ENCODE data around the gene CEBPE. TPM values are rescaled to one million over a fixed set of nuclear protein-coding genes. Genes with fewer than 3 reads are reported as not detected.

Gene CEBPE
- total and polyA plus RNA-seq, 2 donors (not counting 3 experiments of a cell fraction or from before 2014, with no cell fraction given), result not detected

- no peak overlapping the region for H2AFZ ChIP-seq (ENCODE audit: low read depth, low read length)
- intact Hi-C loops (cut with micrococcal nuclease), result no loop called here
- peaks cover 26% of the 10 kb centered on the region for H3K4me1 ChIP-seq (ENCODE audit: control insufficient read depth, extremely low read depth, insufficient read depth, low read length)
- peak overlapping the region; percentile 95 for H3K4me2 ChIP-seq (ENCODE audit: insufficient read depth, low read length)
- peaks cover 4% of the 10 kb centered on the region for H4K20me1 ChIP-seq (replicated peaks; ENCODE audit: control insufficient read depth, extremely low read depth, insufficient read depth, low read length)
- H3K9me1 ChIP-seq (replicated peaks; ENCODE audit: control insufficient read depth, extremely low read depth, insufficient read depth, low read length), result no peaks in the 10 kb centered on the region
- DNase-seq (ENCODE audit: low read depth, low spot score) (no peak), FAIRE-seq (peak; percentile 18)
- ChIA-PET CTCF (interaction anchor here (1.0 to 3.2 kb wide), 13 partner anchors 8 to 88 kb away, joined by 3 to 21 read pairs (median 6); partner anchors contain the start of genes ACIN1 and C14orf119), POLR2A (interaction anchor here (1.3 to 1.5 kb wide), 2 partner anchors 8 to 13 kb away, joined by 3 to 8 read pairs; no protein-coding TSS in a partner anchor)
- dilution Hi-C loops (cut with MboI; ENCODE audit: extremely low pct_ligation_motif_present, low sequenced_read_pairs), result no loop called here
- peaks cover 52% of the 10 kb centered on the region for H3K79me2 ChIP-seq (ENCODE audit: control insufficient read depth, insufficient read depth, low read length)
- no peaks in the 10 kb centered on the region for H3K27me3 ChIP-seq (ENCODE audit: control insufficient read depth in 2 of 2, insufficient read depth in 2 of 2, low read length in 2 of 2)
- H3K9me3 ChIP-seq (replicated peaks; ENCODE audit: control insufficient read depth, insufficient read depth, low read length), result no peaks in the 10 kb centered on the region
- H3K36me3 ChIP-seq (ENCODE audit: control insufficient read depth in 2 of 2, extremely low read depth in 1 of 2, insufficient read depth in 2 of 2, low read length in 2 of 2), result peaks cover 32% of the 10 kb centered on the region in 2 experiments
- peak overlapping the region; percentile 79 for H3K27ac ChIP-seq (ENCODE audit: insufficient read depth, low read depth, low read length)
- no peak for TF ChIP-seq MAX (IDR thresholded peaks at IDR 0.05; ENCODE audit: insufficient read depth, insufficient read length)
- peak overlapping the region; percentile 49 to 94 (median 88) for H3K4me3 ChIP-seq (replicated peaks in 1 of 3; ENCODE audit: insufficient read depth in 1 of 3, low read depth in 1 of 3, low read length in 3 of 3)
- H3K9ac ChIP-seq (replicated peaks; ENCODE audit: extremely low read depth, insufficient read depth, low read length), result peak overlapping the region; percentile 92
- BruUV-seq (replicated peaks), result no TSS peak
Measured at GRCh38 chr14:23070262-23071129, 48.6 kb downstream of the CEBPE start.

DNA sequence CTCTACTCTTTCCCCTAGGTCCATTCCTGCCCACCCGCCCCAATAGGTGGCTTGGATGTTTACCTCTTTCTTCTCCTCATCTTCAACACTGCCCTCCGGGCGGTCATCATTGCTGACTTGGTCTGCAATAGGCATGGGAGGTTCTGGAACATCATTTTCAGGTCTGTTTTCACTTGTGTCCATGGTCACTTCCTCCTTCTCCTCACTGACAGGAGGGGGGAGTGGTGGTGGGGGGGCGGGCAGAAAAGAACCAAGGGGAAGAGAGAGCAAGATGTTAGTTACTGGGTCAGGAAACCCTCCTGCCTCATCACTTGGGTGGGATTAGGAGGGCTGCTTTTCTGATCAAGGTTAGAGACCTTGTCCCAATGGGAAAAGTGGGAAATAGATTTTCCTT lies 49.6 kb downstream of the CEBPE start:
- Histone ChIP-seq H3K27me3 (ENCODE audit: control insufficient read depth in 2 of 2, insufficient read depth in 2 of 2, low read length in 2 of 2) (no peaks in the 10 kb centered on the region), H3K9ac (replicated peaks; ENCODE audit: extremely low read depth, insufficient read depth, low read length) (peak overlapping the region; percentile 18), H3K9me3 (replicated peaks; ENCODE audit: control insufficient read depth, insufficient read depth, low read length) (no peaks in the 10 kb centered on the region), H2AFZ (ENCODE audit: low read depth, low read length) (no peak overlapping the region), H3K36me3 (ENCODE audit: control insufficient read depth in 2 of 2, extremely low read depth in 1 of 2, insufficient read depth in 2 of 2, low read length in 2 of 2) (peaks cover 30 to 32% of the 10 kb centered on the region in 2 experiments), H3K4me3 (replicated peaks in 1 of 3; ENCODE audit: insufficient read depth in 1 of 3, low read depth in 1 of 3, low read length in 3 of 3) (no peak overlapping the region), H3K79me2 (ENCODE audit: control insufficient read depth, insufficient read depth, low read length) (peaks cover 54% of the 10 kb centered on the region), H3K9me1 (replicated peaks; ENCODE audit: control insufficient read depth, extremely low read depth, insufficient read depth, low read length) (no peaks in the 10 kb centered on the region), H3K27ac (ENCODE audit: insufficient read depth, low read depth, low read length) (peak overlapping the region; percentile 35), H4K20me1 (replicated peaks; ENCODE audit: control insufficient read depth, extremely low read depth, insufficient read depth, low read length) (peaks cover 4% of the 10 kb centered on the region), H3K4me1 (ENCODE audit: control insufficient read depth, extremely low read depth, insufficient read depth, low read length) (peaks cover 26% of the 10 kb centered on the region), H3K4me2 (ENCODE audit: insufficient read depth, low read length) (peak overlapping the region; percentile 23)
- dilution Hi-C loops (cut with MboI; ENCODE audit: extremely low pct_ligation_motif_present, low sequenced_read_pairs), result loop anchor here (10.0 kb wide), 1 partner anchor 85 kb away; the partner anchor contains the start of gene AJUBA
- no TSS peak for BruUV-seq (replicated peaks)
- no peak for TF ChIP-seq MYC (IDR thresholded peaks at IDR 0.05; ENCODE audit: low read depth, low read length)
- no peak for TF ChIP-seq JUN (IDR thresholded peaks at IDR 0.05; ENCODE audit: borderline replicate concordance, insufficient read depth, insufficient read length, low read depth)
- no peak for FAIRE-seq
- CTCF ChIA-PET, result interaction anchor here (0.6 to 2.0 kb wide), 53 partner anchors 8 to 519 kb away, joined by 3 to 141 read pairs (median 6); partner anchors contain the start of genes ACIN1, AJUBA, C14orf119 and CDH24
- POLR2A ChIA-PET, result interaction anchor here (0.8 to 1.2 kb wide), 5 partner anchors 9 to 140 kb away, joined by 3 to 8 read pairs (median 5); partner anchors contain the start of genes ACIN1, AJUBA, C14orf119 and PRMT5
- intact Hi-C loops (cut with micrococcal nuclease), result loop anchor here (1.0 kb wide), 3 partner anchors 9 to 40 kb away; partner anchors contain the start of genes ACIN1 and C14orf119
- DNase-seq (ENCODE audit: low read depth, low spot score), result no peak

All from endothelial cell of umbilical vein (primary cell).